HG03432 (cell line): ENCODE results near the gene MYEOV.

Source experiments
- ATAC-seq: cut with Tn5 transposase; IDR thresholded peaks from one replicate; pipeline ENCODE4 v1.9.1; 2021; ENCODE audit warnings: mild to moderate bottlenecking, moderate library complexity; ENCODE audit not compliant: unreplicated experiment

Gene MYEOV

DNA sequence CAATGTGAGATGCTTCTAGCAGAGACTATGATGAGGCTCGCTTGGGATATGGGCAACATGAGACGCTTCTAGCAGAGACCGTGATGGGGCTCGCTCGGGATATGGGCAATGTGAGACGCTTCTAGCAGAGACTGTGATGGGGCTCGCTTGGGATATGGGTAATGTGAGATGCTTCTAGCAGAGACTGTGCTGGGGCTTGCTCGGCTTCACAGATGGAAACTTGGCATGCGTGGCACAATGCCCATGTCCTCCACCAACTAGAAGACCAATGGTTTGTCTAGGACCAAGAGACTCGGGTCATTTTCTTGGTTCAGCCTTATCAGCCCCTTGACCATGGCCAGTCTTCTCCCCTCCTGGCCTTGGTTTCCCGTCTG, 7.1 kb downstream of the MYEOV start:
- ATAC-seq = no peak

DNA sequence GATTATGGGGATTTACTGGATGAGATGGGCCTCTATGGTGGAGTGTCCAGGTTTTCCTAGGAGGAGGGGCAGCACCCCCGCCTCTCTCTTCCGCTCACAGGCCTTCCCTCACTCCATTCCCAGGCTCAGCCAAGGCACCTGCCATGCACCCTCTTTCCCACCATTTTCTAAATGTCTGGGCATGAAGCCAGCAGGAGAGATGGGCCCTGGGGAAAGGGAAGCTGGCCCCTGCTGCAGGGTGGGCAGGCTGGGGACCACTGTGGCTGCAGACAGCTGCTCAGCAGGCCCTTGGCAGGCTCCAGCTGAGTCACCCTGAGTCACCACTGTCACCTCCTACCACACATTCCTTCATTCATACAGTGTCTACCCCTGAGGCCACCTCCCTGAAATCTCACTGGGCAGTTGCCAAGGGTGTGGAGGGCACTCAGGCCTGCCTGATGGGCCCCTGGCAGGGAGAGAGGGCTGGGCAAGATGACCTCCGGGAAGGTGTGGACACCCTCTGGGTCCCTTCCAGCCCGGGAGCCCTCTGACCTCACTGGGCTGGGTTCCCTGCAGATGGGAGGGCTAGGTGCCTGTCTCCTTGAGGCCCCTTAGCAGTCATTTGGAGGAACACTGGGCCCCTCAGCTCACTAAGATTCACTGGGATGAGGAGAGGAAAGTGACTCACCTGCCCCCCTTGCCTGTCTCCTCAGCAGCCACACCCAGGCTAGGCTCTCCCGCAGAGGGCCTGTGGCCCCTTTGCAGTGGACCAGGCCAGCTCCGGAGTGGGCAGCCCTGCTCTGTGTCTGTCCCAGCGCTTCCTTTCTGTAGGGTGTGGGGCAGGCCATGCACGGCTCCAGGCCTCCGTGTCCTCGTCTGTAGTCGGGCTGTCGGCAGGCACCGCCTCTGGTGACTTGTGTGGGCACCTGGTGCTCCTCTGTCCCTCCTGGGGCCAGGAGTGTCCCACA, 7.8 kb downstream of the MYEOV start:
- no peak for ATAC-seq

DNA sequence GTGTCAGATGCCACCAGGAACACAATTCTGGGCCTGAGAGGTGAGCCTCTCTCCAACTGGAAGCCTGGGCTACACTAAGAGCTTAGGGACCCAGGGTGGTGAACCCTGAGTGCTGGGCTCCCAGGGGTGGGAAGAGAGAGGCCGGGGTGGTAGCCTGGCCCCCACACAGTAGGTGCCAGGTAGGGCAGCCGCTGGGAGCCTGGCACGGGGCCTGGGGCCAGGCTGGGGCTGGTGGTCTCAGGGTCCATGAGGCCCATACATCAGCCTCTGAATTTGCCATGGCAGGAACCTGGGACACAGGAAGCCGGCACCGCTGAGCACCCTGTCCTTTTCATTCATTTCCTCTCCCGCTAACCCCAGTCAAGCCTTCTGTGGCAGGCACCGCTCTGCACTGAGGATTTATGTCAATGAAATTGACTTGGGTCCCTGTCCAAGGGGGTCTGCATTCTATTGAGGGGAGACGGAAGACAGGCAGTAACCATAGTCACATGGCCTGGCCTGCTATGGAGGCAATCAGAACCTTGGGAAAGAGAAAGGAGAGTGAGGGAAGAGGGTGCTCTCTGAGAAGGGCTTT, 8.6 kb downstream of the MYEOV start:
- no peak for ATAC-seq

DNA sequence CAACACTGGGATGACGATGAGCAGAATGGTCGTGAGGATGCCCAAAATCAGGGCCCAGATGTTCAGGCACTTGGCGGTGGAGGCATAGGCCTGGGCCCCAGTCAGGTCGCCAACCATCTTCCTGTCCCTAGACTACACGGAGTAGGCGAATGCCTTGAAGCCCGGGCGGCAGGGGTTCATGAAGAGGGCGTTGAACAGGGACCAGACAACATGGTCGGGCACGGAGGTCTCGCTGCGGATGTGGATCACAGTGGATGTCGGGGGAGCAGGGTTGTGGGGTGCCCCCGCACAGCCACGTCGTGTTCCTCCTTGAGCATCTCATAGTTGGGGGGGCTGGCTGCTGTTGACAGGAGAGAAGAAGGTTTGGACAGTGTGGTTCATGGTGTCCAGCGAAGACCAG, 9.5 kb downstream of the MYEOV start:
- no peak for ATAC-seq

- no peak for ATAC-seq
Measured at GRCh38 chr11:69304258-69304657, 10.3 kb downstream of the MYEOV start.

- ATAC-seq = no peak
Measured at GRCh38 chr11:69304686-69305085, 10.7 kb downstream of the MYEOV start.

DNA sequence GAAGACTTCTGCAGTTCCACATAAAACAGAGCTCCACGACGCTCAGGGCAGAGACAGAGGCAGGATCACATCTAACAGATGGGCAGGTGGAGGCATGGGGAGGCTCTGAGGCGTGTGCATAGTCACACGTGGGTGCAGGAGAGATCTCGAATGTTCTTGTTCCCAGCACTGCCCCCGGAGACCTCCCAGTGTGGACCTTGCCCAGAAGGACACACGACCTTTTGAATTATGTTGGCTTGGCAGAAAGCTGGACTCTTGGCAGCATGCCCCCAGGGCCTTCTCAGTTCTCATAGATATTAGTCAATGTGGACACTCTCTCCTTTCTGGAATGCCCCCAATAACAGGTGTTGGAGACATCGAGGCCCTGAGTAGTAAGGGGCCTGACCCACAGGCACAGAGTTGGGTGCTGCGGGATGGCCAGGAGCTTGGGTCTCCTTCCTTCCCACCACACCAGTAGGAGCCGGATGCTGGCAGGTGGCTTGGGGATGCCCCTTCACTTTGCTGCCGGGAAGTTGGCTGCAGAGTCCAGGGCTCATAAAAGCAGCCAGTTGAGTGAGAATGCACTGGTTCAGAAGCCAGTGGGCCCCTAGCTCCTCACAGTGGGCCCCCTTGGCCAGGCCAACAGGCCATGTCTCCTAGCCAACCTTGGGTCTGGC, 12.1 kb downstream of the MYEOV start:
- no peak for ATAC-seq

GRCh38 chr11:69306821-69307220, 12.9 kb downstream of the MYEOV start:
- ATAC-seq = no peak

DNA sequence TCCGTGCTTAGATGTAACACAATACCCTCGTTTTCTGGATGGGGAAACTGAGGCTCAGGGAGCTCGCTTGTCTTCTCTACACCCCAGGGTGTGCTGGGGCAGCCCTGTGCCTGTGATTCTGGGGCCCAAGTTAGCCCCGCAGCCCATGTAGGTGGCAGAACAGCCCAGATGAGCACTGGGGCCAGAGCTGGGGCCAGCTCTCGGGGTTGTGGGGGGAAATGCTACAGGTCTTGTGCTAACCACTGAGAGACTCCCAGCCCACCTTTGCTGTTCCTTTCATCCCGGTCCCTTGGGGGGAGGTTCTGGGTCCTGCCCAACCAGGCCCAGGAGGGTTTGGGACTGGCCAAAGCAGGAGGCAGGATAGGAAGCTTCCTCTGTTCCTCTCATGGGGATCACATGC, 13.5 kb downstream of the MYEOV start:
- ATAC-seq = no peak

GRCh38 chr11:69307871-69308431, 14.0 kb downstream of the MYEOV start:
- no peak for ATAC-seq

GRCh38 chr11:69308491-69308911, 14.5 kb downstream of the MYEOV start:
- ATAC-seq = no peak

DNA sequence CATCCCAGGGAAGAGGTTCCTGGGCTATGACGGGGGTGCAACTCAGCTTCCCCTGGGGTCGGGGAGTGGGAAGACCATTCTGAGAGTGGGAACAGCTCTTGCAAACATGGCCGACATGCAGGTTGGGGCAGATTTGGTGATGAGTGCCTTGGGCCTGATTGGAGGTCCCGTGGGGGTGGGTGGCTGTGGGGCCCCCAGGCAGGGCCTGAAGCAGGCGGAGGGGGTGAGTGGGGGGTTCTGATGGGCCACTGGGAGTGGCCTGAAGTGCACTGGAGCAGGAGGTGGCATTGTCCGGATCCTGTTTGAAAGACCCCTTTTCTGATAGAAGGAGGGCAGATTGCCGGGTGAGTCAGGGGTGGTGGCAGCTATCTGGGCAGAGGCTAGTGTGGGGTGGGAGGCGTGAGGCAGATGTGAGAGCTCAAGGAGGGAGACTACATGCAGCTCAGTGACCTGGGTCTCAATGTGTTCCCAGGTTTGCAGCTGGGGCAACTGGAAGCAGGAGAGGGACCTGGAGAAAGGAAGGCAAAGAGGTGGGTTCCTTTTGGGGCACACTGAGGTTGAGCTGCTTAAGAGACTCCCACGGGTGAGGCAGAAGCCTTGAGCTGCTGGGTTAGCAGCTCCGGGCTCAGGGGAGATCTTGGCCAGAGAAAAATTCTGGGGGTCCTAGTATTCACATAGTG, 15.1 kb downstream of the MYEOV start:
- no peak for ATAC-seq

DNA sequence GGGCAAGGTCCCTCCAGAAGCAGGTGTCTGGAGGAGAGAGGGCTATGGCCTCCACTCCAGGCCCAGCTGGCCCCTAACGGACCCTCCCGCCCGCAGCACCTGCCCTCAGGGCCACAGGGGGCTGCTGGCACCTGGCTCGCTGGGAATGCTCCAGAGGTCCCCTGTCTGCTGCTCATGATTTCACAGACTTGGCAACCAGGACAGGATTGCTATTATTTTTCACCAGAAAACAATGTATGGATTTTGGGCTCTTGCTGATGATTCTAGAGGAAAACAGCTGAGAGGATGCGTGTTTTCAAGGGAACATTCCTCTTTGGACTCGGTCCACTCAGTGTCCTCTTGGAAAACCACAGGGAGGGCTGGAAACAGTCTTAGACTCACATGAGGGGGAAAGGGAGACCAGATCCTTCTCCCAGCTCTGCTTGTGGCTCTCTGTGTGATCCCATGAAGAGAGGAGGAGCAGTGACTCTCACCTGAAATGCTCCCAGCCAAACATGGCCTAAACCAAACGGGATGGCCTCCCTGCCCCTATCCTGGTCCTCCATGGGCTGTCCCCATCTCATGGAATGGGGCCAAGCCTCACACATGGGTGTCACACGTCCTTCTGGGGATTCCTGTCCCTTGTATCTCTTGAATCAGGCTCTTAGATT, 15.8 kb downstream of the MYEOV start:
- no peak for ATAC-seq

DNA sequence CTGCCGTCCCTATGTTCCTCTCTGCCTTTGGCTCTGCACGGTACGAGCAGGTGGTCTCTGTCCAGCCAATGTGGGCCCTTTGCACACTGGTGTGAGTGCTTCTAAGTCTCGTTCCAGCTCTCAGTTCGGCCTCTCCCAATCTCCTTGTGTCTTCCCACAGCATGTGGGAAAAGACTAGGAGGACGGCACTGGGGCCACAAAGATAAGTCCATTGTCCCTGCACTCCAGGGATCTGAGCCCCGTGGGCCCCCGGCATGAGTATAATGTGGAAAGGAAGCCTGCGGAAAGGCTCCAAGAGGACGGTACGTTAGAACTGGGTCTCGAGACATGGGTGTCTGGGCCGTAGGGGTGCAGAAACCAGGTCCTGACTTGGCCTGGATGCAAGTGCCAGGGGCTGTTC, 16.4 kb downstream of the MYEOV start:
- ATAC-seq = no peak

- no peak for ATAC-seq
Measured at GRCh38 chr11:69310934-69311766, 17.2 kb downstream of the MYEOV start.

DNA sequence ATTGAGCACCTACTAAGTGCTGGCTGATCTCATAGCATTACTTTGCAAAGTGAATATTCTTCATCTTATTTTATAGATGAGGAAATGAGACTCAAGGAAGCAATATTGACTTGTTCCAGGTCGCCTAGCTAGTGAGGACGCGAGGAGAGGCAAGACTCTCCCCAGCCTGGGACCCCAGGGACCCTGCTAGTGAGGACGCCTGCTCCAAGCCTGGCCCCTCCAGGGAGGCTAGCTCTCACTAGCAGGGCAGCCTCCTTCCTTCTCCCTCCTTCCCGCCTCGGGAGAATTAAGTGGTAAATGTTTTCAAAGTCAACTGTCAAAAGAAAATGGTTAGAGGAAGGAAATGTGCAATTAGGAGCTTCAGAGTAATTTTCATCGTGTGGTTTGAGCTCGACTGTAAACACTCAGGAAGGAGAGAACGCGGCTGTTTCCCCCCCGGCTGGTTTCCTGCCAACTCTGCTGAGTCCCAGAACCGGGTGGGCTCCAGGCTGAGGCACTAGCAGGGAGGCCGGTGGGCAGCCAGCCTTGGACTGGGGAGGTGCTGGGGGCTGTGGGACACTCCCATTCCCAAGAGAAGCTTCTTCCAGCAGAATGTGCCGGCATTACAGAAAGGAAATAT, 17.9 kb downstream of the MYEOV start:
- ATAC-seq = no peak

DNA sequence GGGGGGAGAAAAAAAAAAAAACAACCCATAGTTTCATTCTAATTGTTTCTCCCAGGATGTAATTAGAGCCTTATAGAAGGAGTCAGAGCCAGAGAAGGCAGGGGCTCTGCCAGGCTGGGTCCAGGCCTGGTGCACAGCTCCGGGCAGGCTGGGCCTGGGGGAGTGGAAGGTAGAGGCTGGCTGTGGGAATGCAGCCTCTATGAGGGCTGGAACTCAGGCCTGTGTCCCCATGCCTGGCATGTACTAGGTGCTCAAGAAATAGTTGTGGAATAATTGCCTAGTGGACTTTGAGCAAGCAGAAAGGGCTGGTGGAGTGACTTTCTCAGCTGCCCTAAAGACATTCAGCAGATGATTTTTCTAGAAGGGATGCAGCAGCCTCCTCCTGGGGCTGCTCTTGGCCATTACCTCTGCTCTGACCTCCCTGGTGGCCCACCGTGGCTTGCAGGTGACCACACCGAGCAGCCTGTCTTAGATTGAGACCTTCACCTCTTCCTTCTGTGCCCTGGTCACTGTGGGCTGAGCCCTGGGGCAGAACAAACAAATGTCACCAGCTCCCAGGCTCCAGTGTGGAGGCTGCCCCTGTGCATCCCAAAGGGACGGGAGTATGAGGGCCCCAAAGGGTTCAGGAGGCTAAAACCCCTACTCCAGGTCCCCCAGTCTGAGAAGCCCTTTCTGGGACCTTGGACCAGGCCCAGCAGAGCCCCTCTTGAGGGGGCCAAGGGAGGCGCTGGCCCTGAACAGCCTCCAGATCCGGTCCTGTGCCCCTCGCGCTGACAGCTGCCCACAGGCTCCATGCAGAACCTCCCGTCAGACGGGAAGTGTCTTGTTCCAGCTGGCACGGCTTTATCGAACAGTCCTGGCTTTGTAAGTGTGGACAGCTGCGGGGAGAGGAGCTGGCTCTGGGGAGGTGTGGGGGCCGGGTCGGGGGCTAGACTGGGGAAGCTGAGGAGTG, 18.8 kb downstream of the MYEOV start:
- ATAC-seq = no peak

- no peak for ATAC-seq
Measured at GRCh38 chr11:69313992-69314391, 20.0 kb downstream of the MYEOV start.
